ENCODE measurements around the gene GNB1L.

- TF ChIP-seq ZNF274 (IDR thresholded peaks at IDR 0.05; ENCODE audit: low read depth, low read length) (no peak), YY1 (IDR thresholded peaks at IDR 0.05; ENCODE audit: insufficient read depth, insufficient read length) (no peak), SUZ12 (IDR thresholded peaks at IDR 0.05; ENCODE audit: extremely low read depth, insufficient read depth, insufficient read length) (no peak)
Observed at GRCh38 chr22:19755145-19755710, 99.4 kb downstream of the GNB1L start.

All from NT2/D1 (cell line).